Left ventricle myocardium inferior (tissue), 1 donor: Measurements from ENCODE around the gene SMIM1. TPM values are rescaled to one million over a fixed set of nuclear protein-coding genes. Genes with fewer than 3 reads are reported as not detected.

Experiments used
- DNase-seq: peaks from one replicate; pipeline ENCODE4 v3.0.0-alpha.2; 2020
- H3K27ac ChIP-seq: fragments of 200-600 bp; replicated peaks from 2 replicates; pipeline ENCODE4 v1.8.0; 2021
- H3K27me3 ChIP-seq: fragments of 200-600 bp; 2 replicates; pipeline ENCODE4 v1.8.0; 2021; ENCODE audit warnings: low read depth
- H3K36me3 ChIP-seq: fragments of 200-600 bp; 2 replicates; pipeline ENCODE4 v1.8.0; 2021
- H3K4me1 ChIP-seq: fragments of 200-600 bp; 2 replicates; pipeline ENCODE4 v1.8.0; 2021
- H3K4me3 ChIP-seq: fragments of 200-600 bp; 2 replicates; pipeline ENCODE4 v1.8.0; 2021; ENCODE audit warnings: mild to moderate bottlenecking, moderate library complexity
- H3K9me3 ChIP-seq: fragments of 200-600 bp; replicated peaks from 2 replicates; pipeline ENCODE4 v1.8.0; 2021
- CTCF ChIP-seq: fragments of 200-600 bp; IDR thresholded peaks from 2 replicates; pipeline ENCODE4 v1.8.0; 2021; ENCODE audit warnings: antibody characterized with exemption, mild to moderate bottlenecking, borderline replicate concordance
- intact Hi-C: fragments of 100-400 bp; cut with micrococcal nuclease; formaldehyde crosslinking; loops from one replicate; pipeline ENCODE4 v1.11.0; 2022
- total RNA-seq: library from RNA; stranded (reverse); fragmentation: NEBNext Ultra II Directional; extraction: Animal tissue kit (Norgen Biotek cat#: 25700); gene quantifications from one replicate; pipeline ENCODE4 v1.2.1, GENCODE V29; 2021
- donor health status: DM: no; HTN: yes; CAD: no; lungs with severe emphysema.

The SMIM1 gene
- total RNA-seq, 1 donor from 2014 or later: 13.9 TPM

- intact Hi-C loops: no loop called here
- no peaks in the 10 kb centered on the region for H3K9me3 ChIP-seq
- no peaks in the 10 kb centered on the region for H3K27me3 ChIP-seq
- peaks cover 80% of the 10 kb centered on the region for H3K36me3 ChIP-seq
- no peak for TF ChIP-seq CTCF
- H3K27ac ChIP-seq: no peak overlapping the region
- no peaks in the 10 kb centered on the region for H3K4me1 ChIP-seq
- no peak overlapping the region for H3K4me3 ChIP-seq
- DNase-seq: no peak
Measured at GRCh38 chr1:3820316-3820715, 47.8 kb downstream of the SMIM1 start.

- Histone ChIP-seq H3K36me3 (peaks cover 80% of the 10 kb centered on the region), H3K9me3 (no peaks in the 10 kb centered on the region), H3K27ac (no peak overlapping the region), H3K4me3 (no peak overlapping the region), H3K4me1 (no peaks in the 10 kb centered on the region), H3K27me3 (no peaks in the 10 kb centered on the region)
- DNase-seq: no peak
- no peak for TF ChIP-seq CTCF
- intact Hi-C loops: no loop called here
Measured at GRCh38 chr1:3821004-3821403, 48.5 kb downstream of the SMIM1 start.

GRCh38 chr1:3821447-3821846 is 48.9 kb downstream of the SMIM1 start:
- H3K9me3 ChIP-seq: no peaks in the 10 kb centered on the region
- TF ChIP-seq CTCF: no peak
- no peak for DNase-seq
- no peak overlapping the region for H3K4me3 ChIP-seq
- H3K4me1 ChIP-seq: no peaks in the 10 kb centered on the region
- H3K36me3 ChIP-seq: peaks cover 80% of the 10 kb centered on the region
- H3K27ac ChIP-seq: no peak overlapping the region
- H3K27me3 ChIP-seq: no peaks in the 10 kb centered on the region
- intact Hi-C loops: no loop called here

- Histone ChIP-seq H3K27me3 (no peaks in the 10 kb centered on the region), H3K27ac (no peak overlapping the region), H3K36me3 (peaks cover 82% of the 10 kb centered on the region), H3K9me3 (no peaks in the 10 kb centered on the region), H3K4me3 (no peak overlapping the region), H3K4me1 (no peaks in the 10 kb centered on the region)
- intact Hi-C loops: no loop called here
- no peak for TF ChIP-seq CTCF
- no peak for DNase-seq
Measured at GRCh38 chr1:3821908-3822307, 49.4 kb downstream of the SMIM1 start.

GRCh38 chr1:3822421-3822820 is 49.9 kb downstream of the SMIM1 start:
- intact Hi-C loops: no loop called here

More at GRCh38 chr1:3822421-3822820, 49.9 kb downstream of the SMIM1 start:
- Histone ChIP-seq H3K4me1 (no peaks in the 10 kb centered on the region), H3K9me3 (no peaks in the 10 kb centered on the region), H3K27me3 (no peaks in the 10 kb centered on the region), H3K4me3 (no peak overlapping the region), H3K27ac (no peak overlapping the region), H3K36me3 (peaks cover 87% of the 10 kb centered on the region)
- no peak for TF ChIP-seq CTCF
- no peak for DNase-seq
